Measurements from ENCODE around the gene MFNG. TPM values are rescaled to one million over a fixed set of nuclear protein-coding genes. Genes with fewer than 3 reads are reported as not detected.

The MFNG gene
- total RNA-seq, 6 donors from 2014 or later: 14.0 to 74.0 (median 45.9) TPM

DNA sequence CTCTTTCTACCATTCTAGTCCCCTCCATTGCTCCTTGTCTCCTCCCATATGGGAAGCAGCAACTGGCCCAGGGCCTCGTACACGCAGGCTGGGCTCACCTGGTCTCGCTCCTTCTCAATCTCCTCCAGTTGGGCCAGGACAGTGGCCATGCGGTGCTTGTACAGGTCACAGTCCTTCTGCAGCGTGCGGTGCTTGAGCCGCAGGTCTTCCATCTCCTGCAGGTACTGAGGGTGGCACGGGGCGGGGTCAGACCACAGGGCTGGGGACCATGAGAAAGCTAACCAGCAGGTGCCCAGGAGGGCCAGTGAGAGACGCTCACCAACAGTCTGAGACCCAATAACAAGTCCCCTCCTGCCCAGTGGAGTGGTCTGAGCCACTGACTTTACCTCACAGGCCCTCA is 21.5 kb upstream of the MFNG start:
- H3K27me3 ChIP-seq: no peaks in the 10 kb centered on the region
- peak overlapping the region in 1 of 4 donors; percentile 75 for H3K27ac ChIP-seq
- H3K4me1 ChIP-seq: peaks cover 26 to 45% (median 40%) of the 10 kb centered on the region in 4 donors
- peaks cover 0 to 17% (median 0%) of the 10 kb centered on the region in 4 donors for H3K36me3 ChIP-seq
- no peaks in the 10 kb centered on the region for H3K9me3 ChIP-seq
- no peak overlapping the region for H3K4me3 ChIP-seq
- ATAC-seq (ENCODE audit: low FRiP score in 2 of 2) (no peak), DNase-seq (no peak)
- TF ChIP-seq, protein P1, sequence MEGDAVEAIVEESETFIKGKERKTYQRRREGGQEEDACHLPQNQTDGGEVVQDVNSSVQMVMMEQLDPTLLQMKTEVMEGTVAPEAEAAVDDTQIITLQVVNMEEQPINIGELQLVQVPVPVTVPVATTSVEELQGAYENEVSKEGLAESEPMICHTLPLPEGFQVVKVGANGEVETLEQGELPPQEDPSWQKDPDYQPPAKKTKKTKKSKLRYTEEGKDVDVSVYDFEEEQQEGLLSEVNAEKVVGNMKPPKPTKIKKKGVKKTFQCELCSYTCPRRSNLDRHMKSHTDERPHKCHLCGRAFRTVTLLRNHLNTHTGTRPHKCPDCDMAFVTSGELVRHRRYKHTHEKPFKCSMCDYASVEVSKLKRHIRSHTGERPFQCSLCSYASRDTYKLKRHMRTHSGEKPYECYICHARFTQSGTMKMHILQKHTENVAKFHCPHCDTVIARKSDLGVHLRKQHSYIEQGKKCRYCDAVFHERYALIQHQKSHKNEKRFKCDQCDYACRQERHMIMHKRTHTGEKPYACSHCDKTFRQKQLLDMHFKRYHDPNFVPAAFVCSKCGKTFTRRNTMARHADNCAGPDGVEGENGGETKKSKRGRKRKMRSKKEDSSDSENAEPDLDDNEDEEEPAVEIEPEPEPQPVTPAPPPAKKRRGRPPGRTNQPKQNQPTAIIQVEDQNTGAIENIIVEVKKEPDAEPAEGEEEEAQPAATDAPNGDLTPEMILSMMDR (IDR thresholded peaks at IDR 0.05): no peak
- TF ChIP-seq POLR2AphosphoS5 (IDR thresholded peaks at IDR 0.05) (no peak), POLR2A (IDR thresholded peaks at IDR 0.05) (no peak), EP300 (IDR thresholded peaks at IDR 0.05) (no peak)
- 93 to 94% methylated on average over 10 of the region's 10 CpGs for WGBS, 2 donors

DNA sequence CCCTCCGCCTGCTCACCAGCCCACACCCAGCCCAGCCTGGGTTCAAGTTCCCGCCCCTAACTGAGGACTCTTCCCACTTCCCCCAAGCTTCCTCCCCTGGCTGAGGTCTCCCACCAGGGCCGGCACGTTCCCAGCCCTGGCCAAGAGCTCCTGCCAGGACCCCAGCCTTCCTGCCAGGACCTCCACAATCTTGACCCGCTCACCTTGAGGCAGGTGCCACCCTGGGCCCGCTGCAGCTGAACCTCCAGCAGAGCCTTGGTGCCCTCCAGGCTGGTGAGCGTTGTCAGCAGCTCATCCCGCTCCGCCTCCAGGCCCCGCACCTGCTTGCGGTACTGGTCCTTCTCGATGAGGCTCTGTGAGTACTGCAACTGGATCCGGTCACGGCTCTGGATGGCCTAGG is 19.8 kb upstream of the MFNG start:
- Histone ChIP-seq H3K27me3 (no peaks in the 10 kb centered on the region), H3K36me3 (peaks cover 0 to 17% (median 0%) of the 10 kb centered on the region in 4 donors), H3K4me1 (peaks cover 42 to 50% (median 47%) of the 10 kb centered on the region in 4 donors), H3K4me3 (no peak overlapping the region), H3K27ac (peak overlapping the region in 1 of 4 donors; percentile 35), H3K9me3 (no peaks in the 10 kb centered on the region)
- DNase-seq: no peak
- TF ChIP-seq EP300 (IDR thresholded peaks at IDR 0.05) (no peak), POLR2AphosphoS5 (IDR thresholded peaks at IDR 0.05) (no peak), POLR2A (IDR thresholded peaks at IDR 0.05) (no peak)
- TF ChIP-seq, protein P1 (IDR thresholded peaks at IDR 0.05): no peak
- ATAC-seq (ENCODE audit: low FRiP score in 2 of 2): no peak
- WGBS, 2 donors: 87 to 92% methylated on average over 4 to 14 of the region's 14 CpGs

DNA sequence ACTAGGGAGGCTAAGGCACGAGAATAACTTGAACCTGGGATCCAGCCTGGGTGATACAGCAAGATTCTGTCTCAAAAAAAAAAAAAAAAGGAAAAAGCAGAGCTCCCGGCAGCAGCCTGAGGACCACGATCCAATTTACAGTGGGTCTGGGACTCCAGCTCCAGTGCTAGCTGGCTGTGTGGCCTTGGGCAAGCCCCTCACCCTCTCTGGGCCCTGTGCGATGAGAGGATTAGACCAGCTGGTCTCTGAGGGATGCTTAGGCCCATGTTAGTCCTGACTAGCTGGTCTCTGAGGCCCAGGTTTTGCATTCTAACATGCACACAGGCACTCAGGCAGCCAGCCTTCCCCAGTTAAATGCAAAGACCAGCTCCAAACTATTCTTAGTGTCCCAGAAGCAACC is 19.4 kb upstream of the MFNG start:
- no peaks in the 10 kb centered on the region for H3K9me3 ChIP-seq
- peaks cover 46 to 55% (median 51%) of the 10 kb centered on the region in 4 donors for H3K4me1 ChIP-seq
- ATAC-seq (ENCODE audit: low FRiP score in 2 of 2) (no peak), DNase-seq (no peak)
- peaks cover 0 to 17% (median 0%) of the 10 kb centered on the region in 4 donors for H3K36me3 ChIP-seq
- H3K4me3 ChIP-seq: no peak overlapping the region
- H3K27ac ChIP-seq: peak overlapping the region in 1 of 4 donors; percentile 35
- TF ChIP-seq, protein P1 (IDR thresholded peaks at IDR 0.05): no peak
- no peak for TF ChIP-seq POLR2A (IDR thresholded peaks at IDR 0.05)
- no peak for TF ChIP-seq EP300 (IDR thresholded peaks at IDR 0.05)
- TF ChIP-seq POLR2AphosphoS5 (IDR thresholded peaks at IDR 0.05): no peak
- WGBS, 2 donors: 92 to 97% methylated on average over 4 of the region's 4 CpGs
- H3K27me3 ChIP-seq: no peaks in the 10 kb centered on the region

DNA sequence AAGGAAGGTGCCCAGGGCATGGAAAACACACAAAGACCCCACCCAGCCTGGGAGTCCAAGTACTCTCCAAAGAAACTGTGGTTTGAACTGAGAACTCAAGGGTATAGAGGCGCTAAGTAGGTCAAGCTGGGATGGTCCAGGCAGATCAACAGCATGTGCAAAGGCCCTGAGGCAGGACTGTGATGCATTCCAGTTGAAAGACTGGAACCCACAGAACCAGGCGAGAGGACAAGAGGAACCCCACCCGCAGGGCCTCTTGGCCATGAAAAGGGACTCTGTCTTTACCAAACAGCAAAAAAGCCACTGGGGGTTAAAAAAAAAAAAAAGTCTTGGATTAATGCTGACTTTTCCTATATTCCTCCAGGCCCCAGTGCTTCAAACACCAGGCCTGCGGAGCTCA is 18.8 kb upstream of the MFNG start:
- TF ChIP-seq POLR2AphosphoS5 (IDR thresholded peaks at IDR 0.05): no peak
- TF ChIP-seq POLR2A (IDR thresholded peaks at IDR 0.05): no peak
- TF ChIP-seq EP300 (IDR thresholded peaks at IDR 0.05): no peak
- TF ChIP-seq, protein P1 (IDR thresholded peaks at IDR 0.05): no peak
- ATAC-seq (ENCODE audit: low FRiP score in 2 of 2) (no peak), DNase-seq (no peak)
- Histone ChIP-seq H3K4me3 (no peak overlapping the region), H3K27me3 (no peaks in the 10 kb centered on the region), H3K4me1 (peaks cover 52 to 56% (median 55%) of the 10 kb centered on the region in 4 donors), H3K36me3 (peaks cover 0 to 17% (median 0%) of the 10 kb centered on the region in 4 donors), H3K27ac (peak overlapping the region; percentile 64 to 88 (median 80)), H3K9me3 (no peaks in the 10 kb centered on the region)
- 92 to 97% methylated on average over 4 of the region's 4 CpGs for WGBS, 2 donors

- DNase-seq: peak in 1 of 2 donors; percentile 31
Observed at GRCh38 chr22:37503850-37504249, 17.7 kb upstream of the MFNG start.

More at GRCh38 chr22:37503850-37504249, 17.7 kb upstream of the MFNG start:
- Histone ChIP-seq H3K27me3 (no peaks in the 10 kb centered on the region), H3K36me3 (peaks cover 0 to 17% (median 0%) of the 10 kb centered on the region in 4 donors), H3K9me3 (no peaks in the 10 kb centered on the region), H3K4me1 (peaks cover 53 to 56% (median 55%) of the 10 kb centered on the region in 4 donors), H3K4me3 (no peak overlapping the region), H3K27ac (peak overlapping the region; percentile 64 to 88 (median 80))
- TF ChIP-seq POLR2AphosphoS5 (IDR thresholded peaks at IDR 0.05) (peak; percentile 38 to 43), POLR2A (IDR thresholded peaks at IDR 0.05) (no peak), EP300 (IDR thresholded peaks at IDR 0.05) (peak in 1 of 4 donors; percentile 60)
- ATAC-seq (ENCODE audit: low FRiP score in 2 of 2): no peak
- 65 to 82% methylated on average over 8 to 11 of the region's 11 CpGs for WGBS, 2 donors

Measured in upper lobe of left lung (tissue), 6 donors.